Natural killer cell (primary cell): ENCODE measurements around the gene AKR1B15. TPM values are rescaled to one million over a fixed set of nuclear protein-coding genes. Genes with fewer than 3 reads are reported as not detected.

ENCODE experiments used
- ATAC-seq, 3 donors: fragments of 150-1000 bp in 2 of 3; fragments of 200-7000 bp in 1 of 3; cut with Tn5 transposase; 1 replicate in 1 of 3; 2 replicates in 2 of 3; pipeline ENCODE4 v1.10.0; 2021; ENCODE audit warnings: mild to moderate bottlenecking in 2 of 3, moderate library complexity in 2 of 3
- DNase-seq, 2 donors: peaks; one replicate each; pipeline versions ENCODE4 v3.0.0 to v3.0.0-alpha.2; 2013 to 2021; ENCODE audit warnings: mixed read lengths in 1 of 2
- H3K27ac ChIP-seq: one replicate; pipeline ENCODE4 v1.5.1; 2013; ENCODE audit warnings: mild to moderate bottlenecking, low read length
- H3K27me3 ChIP-seq: one replicate; pipeline ENCODE4 v1.6.1; 2013; ENCODE audit warnings: low read length; ENCODE audit not compliant: control insufficient read depth, insufficient read depth
- H3K36me3 ChIP-seq: one replicate; pipeline ENCODE4 v1.6.1; 2013; ENCODE audit warnings: low read length; ENCODE audit not compliant: control insufficient read depth, insufficient read depth
- H3K4me1 ChIP-seq: one replicate; pipeline ENCODE4 v1.6.1; 2013; ENCODE audit warnings: low read length; ENCODE audit not compliant: control insufficient read depth, insufficient read depth
- H3K4me3 ChIP-seq: one replicate; pipeline ENCODE4 v1.5.1; 2013; ENCODE audit warnings: low read length
- H3K9me3 ChIP-seq: one replicate; pipeline ENCODE4 v1.6.1; 2013; ENCODE audit warnings: low read length; ENCODE audit not compliant: control insufficient read depth, insufficient read depth
- H3K27ac Mint-ChIP-seq, 2 donors: one replicate each; pipeline ENCODE4 v1.8.0; 2022; ENCODE audit warnings: mild to moderate bottlenecking in 2 of 2, mixed read lengths in 2 of 2, moderate library complexity in 1 of 2
- H3K27me3 Mint-ChIP-seq, 2 donors: one replicate each; pipeline ENCODE4 v1.8.0; 2022; ENCODE audit warnings: low read depth in 2 of 2, mixed read lengths in 2 of 2
- H3K36me3 Mint-ChIP-seq: one replicate; pipeline ENCODE4 v1.8.0; 2022; ENCODE audit warnings: mixed read lengths
- H3K4me1 Mint-ChIP-seq, 2 donors: one replicate each; pipeline ENCODE4 v1.8.0; 2022; ENCODE audit warnings: mixed read lengths in 2 of 2
- H3K4me3 Mint-ChIP-seq: one replicate; pipeline ENCODE4 v1.8.0; 2022; ENCODE audit warnings: mild to moderate bottlenecking, moderate library complexity, mixed read lengths
- H3K9me3 Mint-ChIP-seq, 2 donors: one replicate each; pipeline ENCODE4 v1.8.0; 2022; ENCODE audit warnings: mixed read lengths in 2 of 2
- WGBS: methylation state at CpG from one replicate; pipeline ENCODE4 v1.1.7; 2013; ENCODE audit warnings: missing lambda C conversion rate; ENCODE audit not compliant: insufficient coverage; 5-methylcytosine and 5-hydroxymethylcytosine counted together
- intact Hi-C: fragments of 100-400 bp; cut with micrococcal nuclease; formaldehyde crosslinking; loops from one replicate; pipeline ENCODE4 v1.14.2; 2022
- total RNA-seq, 4 donors: library from RNA; stranded (reverse); fragments of 120-200 nt in 1 of 4; gene quantifications; one replicate each; pipeline versions ENCODE4 v1.2.3 to v1.2.4, GENCODE V29; 2013 to 2022
- TF ChIP-seq, protein P1 (sequence below): fragments of 200-600 bp; IDR thresholded peaks from one replicate; pipeline ENCODE4 v1.8.0; 2022; ENCODE audit warnings: antibody characterized with exemption

Gene AKR1B15
- total RNA-seq, 3 donors from 2014 or later (not counting 1 experiment from before 2014, with no cell fraction given) = not detected

DNA sequence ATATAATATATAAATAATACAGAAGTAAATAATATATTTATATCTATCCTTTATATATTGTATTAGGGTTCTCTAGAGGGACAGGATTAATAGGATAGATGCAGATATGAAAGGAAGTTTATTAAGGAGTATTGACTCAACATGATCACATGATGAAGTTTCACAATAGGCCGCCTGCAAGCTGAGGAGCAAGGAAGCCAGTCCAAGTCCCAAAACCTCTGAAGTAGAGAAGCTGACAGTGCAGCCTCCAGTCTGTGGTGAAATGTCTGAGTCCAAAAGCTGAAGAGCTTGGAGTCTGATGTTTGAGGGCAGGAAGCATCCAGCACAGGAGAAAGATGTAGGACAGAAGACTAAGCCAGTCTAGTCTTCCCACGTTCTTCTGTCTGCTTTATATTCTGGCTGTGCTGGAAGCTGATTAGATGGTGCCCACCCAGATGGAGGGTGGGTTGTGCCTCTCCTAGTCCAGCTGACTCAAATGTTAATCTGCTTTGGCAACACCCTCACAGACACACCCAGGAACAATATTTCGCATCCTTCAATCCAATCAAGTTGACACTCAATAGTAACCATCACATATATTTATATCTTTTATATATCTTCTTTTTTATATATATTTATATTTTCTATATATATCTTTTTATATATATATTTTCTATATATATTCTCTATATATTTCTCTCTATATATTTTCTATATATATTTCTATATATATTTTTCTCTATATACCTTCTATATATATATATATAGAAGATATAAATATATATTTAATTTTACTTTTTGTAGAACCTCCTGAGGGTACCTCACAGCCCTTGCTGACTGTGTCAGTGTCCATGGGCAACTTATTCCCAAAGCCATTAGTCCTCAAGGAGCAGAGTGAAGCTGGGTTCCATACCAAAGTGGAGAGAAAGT, 46.2 kb upstream of the AKR1B15 start:
- no peak for DNase-seq
- Histone ChIP-seq H3K9me3 (no peaks in the 10 kb centered on the region), H3K27me3 (no peaks in the 10 kb centered on the region), H3K4me3 (no peak overlapping the region), H3K36me3 (no peaks in the 10 kb centered on the region), H3K27ac (no peak overlapping the region), H3K4me1 (no peaks in the 10 kb centered on the region)
- Mint-ChIP-seq H3K9me3 (no peaks in the 10 kb centered on the region), H3K36me3 (no peaks in the 10 kb centered on the region), H3K4me1 (no peaks in the 10 kb centered on the region), H3K27me3 (peaks cover 7 to 39% of the 10 kb centered on the region in 2 donors), H3K27ac (no peak overlapping the region), H3K4me3 (no peak overlapping the region)
- ATAC-seq = no peak
- intact Hi-C loops = no loop called here
- WGBS = 58% methylated on average over 2 of the region's 3 CpGs
- TF ChIP-seq, protein P1, sequence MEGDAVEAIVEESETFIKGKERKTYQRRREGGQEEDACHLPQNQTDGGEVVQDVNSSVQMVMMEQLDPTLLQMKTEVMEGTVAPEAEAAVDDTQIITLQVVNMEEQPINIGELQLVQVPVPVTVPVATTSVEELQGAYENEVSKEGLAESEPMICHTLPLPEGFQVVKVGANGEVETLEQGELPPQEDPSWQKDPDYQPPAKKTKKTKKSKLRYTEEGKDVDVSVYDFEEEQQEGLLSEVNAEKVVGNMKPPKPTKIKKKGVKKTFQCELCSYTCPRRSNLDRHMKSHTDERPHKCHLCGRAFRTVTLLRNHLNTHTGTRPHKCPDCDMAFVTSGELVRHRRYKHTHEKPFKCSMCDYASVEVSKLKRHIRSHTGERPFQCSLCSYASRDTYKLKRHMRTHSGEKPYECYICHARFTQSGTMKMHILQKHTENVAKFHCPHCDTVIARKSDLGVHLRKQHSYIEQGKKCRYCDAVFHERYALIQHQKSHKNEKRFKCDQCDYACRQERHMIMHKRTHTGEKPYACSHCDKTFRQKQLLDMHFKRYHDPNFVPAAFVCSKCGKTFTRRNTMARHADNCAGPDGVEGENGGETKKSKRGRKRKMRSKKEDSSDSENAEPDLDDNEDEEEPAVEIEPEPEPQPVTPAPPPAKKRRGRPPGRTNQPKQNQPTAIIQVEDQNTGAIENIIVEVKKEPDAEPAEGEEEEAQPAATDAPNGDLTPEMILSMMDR = no peak

DNA sequence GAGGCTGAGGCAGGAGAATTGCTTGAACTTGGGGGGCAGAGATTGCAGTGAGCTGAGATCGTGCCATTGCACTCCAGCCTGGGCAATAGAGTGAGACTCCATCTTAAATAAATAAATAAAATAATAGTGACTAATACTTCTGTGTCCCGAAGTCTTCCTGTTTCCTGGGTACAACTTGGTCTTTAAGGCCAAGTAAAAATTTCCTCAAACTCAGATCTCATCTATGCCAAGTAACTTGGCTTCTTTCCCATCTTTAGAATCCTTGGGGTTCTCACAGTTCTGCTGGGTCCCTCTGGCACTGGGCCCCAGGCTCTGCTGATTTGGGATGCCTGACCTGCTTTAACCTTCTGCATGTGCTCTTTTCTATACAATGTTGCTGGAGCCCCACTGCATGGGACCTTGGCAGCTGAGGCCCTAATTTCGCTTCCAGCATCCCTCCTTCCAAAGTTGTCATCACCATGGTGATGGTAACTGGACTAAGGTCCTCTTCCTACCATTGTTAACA, 44.2 kb upstream of the AKR1B15 start:
- intact Hi-C loops = no loop called here
- H3K4me3 Mint-ChIP-seq = no peak overlapping the region
- Histone ChIP-seq H3K9me3 (no peaks in the 10 kb centered on the region), H3K4me3 (no peak overlapping the region), H3K27me3 (no peaks in the 10 kb centered on the region), H3K4me1 (no peaks in the 10 kb centered on the region), H3K27ac (no peak overlapping the region), H3K36me3 (no peaks in the 10 kb centered on the region)
- H3K9me3 Mint-ChIP-seq = no peaks in the 10 kb centered on the region
- no peaks in the 10 kb centered on the region for H3K4me1 Mint-ChIP-seq
- peaks cover 3 to 28% of the 10 kb centered on the region in 2 donors for H3K27me3 Mint-ChIP-seq
- WGBS = 79% methylated on average over 2 of the region's 3 CpGs
- TF ChIP-seq, protein P1 = no peak
- no peaks in the 10 kb centered on the region for H3K36me3 Mint-ChIP-seq
- ATAC-seq (no peak), DNase-seq (no peak)
- no peak overlapping the region for H3K27ac Mint-ChIP-seq

DNA sequence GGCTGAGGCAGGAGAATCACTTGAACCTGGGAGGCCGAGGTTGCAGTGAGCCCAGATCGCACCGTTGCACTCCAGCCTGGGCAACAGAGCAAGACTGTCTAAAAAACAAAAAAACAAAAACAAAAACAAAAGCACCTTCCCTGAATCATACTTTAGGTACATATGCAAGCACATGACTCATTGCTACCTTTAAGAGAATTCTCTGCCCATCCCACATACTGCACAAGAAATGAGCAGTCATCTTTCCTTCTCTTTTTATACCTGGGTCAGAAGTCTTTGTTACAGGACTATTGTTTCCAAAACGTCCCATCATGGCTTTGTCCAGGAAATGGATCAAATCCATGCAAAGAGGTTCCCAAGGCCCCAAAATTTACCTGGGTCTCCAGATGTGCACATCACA, 43.1 kb upstream of the AKR1B15 start:
- Mint-ChIP-seq H3K4me3 (no peak overlapping the region), H3K27me3 (peaks cover 3 to 21% of the 10 kb centered on the region in 2 donors), H3K9me3 (no peaks in the 10 kb centered on the region), H3K4me1 (no peaks in the 10 kb centered on the region), H3K27ac (no peak overlapping the region), H3K36me3 (no peaks in the 10 kb centered on the region)
- no peak overlapping the region for H3K27ac ChIP-seq
- H3K9me3 ChIP-seq = no peaks in the 10 kb centered on the region
- H3K36me3 ChIP-seq = no peaks in the 10 kb centered on the region
- ATAC-seq (no peak), DNase-seq (no peak)
- H3K4me1 ChIP-seq = no peaks in the 10 kb centered on the region
- 89% methylated on average over 4 of the region's 4 CpGs for WGBS
- intact Hi-C loops = no loop called here
- TF ChIP-seq, protein P1 = no peak
- no peak overlapping the region for H3K4me3 ChIP-seq
- no peaks in the 10 kb centered on the region for H3K27me3 ChIP-seq
